ENCODE results near the gene TNNT2. TPM values are rescaled to one million over a fixed set of nuclear protein-coding genes. Genes with fewer than 3 reads are reported as not detected.
A peak's percentile ranks its signal among the peaks of the same experiment; 100 is the strongest.

The TNNT2 gene
- total RNA-seq, 4 donors from 2014 or later: 1.3 to 6.1 (median 1.8) TPM

DNA sequence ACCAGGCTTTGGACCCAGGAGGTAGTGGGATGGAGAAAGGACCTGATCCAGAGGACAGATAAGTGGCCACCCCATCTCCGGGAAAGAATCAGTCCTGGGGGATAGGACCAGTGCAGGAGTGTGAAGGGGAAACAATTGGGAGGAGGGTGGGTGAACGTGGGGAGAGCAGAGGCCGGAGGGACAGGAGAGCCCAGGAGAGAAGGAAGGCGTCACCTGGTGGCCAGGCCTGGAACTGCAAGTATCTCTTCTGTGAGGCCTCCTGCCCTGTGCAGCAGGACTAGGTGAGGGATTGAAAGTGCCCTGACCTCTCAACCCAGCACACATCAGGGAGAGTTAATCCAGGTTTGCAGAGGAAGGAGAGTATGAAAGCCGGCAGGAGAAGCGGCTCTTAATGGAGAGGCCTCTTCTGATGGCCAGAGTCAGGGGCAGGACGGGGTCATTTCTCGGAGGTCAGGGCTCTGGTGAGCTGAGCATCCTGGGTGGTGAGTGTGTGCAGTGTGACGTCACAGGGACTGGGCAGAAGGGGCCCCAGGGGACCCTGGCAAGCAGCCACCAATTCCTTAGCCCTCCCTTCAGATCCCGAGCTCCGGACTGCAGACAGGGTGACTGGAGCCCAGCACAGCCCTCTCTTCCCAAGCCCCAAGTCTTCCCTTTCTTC, 30.8 kb upstream of the TNNT2 start:
- TF ChIP-seq, protein P1, sequence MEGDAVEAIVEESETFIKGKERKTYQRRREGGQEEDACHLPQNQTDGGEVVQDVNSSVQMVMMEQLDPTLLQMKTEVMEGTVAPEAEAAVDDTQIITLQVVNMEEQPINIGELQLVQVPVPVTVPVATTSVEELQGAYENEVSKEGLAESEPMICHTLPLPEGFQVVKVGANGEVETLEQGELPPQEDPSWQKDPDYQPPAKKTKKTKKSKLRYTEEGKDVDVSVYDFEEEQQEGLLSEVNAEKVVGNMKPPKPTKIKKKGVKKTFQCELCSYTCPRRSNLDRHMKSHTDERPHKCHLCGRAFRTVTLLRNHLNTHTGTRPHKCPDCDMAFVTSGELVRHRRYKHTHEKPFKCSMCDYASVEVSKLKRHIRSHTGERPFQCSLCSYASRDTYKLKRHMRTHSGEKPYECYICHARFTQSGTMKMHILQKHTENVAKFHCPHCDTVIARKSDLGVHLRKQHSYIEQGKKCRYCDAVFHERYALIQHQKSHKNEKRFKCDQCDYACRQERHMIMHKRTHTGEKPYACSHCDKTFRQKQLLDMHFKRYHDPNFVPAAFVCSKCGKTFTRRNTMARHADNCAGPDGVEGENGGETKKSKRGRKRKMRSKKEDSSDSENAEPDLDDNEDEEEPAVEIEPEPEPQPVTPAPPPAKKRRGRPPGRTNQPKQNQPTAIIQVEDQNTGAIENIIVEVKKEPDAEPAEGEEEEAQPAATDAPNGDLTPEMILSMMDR (IDR thresholded peaks at IDR 0.05): peak; percentile 65 to 96 (median 94)
- no peak for TF ChIP-seq POLR2A (IDR thresholded peaks at IDR 0.05)
- H3K4me3 ChIP-seq: no peak overlapping the region
- H3K36me3 ChIP-seq: no peaks in the 10 kb centered on the region
- 25 to 33% methylated on average over 9 to 11 of the region's 11 CpGs for WGBS, 2 donors
- DNase-seq: no peak
- H3K9me3 ChIP-seq: no peaks in the 10 kb centered on the region
- H3K27ac ChIP-seq: peak overlapping the region in 3 of 4 donors; percentile 81 to 90 (median 87)
- H3K27me3 ChIP-seq: no peaks in the 10 kb centered on the region
- intact Hi-C loops (cut with DNase I): no loop called here
- peaks cover 19 to 48% (median 22%) of the 10 kb centered on the region in 3 donors for H3K4me1 ChIP-seq

DNA sequence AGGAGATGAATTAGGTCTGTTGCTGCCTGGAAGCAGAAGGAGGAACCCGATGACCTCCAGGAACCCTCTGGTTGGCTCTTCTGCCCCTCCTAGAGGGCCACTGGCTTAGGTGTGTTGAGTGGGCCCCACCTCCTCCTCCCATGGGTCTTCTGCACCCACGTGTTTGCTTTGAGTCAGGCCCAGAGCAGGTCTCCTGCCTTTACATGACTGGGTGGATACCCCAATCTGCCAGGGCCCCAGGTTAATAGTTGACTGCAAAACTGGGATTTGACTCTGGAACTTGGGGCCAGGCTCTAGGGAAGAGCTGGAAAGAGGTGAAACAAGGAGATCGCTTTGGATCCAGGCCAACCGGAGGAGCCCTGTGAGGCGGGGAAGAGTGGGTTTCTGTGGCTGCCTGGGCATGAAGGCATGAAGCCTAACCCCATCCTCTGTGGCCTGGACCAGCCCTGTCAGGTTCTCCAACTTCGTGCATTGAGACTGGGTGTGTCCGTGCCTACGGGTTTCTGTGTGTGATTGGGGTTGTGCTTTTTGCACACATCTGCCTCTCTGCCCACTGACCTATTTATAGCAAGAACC, 29.4 kb upstream of the TNNT2 start:
- WGBS, 2 donors: 41 to 47% methylated on average over 7 to 8 of the region's 8 CpGs
- Histone ChIP-seq H3K4me3 (no peak overlapping the region), H3K4me1 (peaks cover 19 to 48% (median 22%) of the 10 kb centered on the region in 3 donors), H3K27me3 (no peaks in the 10 kb centered on the region), H3K36me3 (no peaks in the 10 kb centered on the region), H3K9me3 (no peaks in the 10 kb centered on the region), H3K27ac (peak overlapping the region; percentile 50 to 90 (median 84))
- TF ChIP-seq, protein P1 (IDR thresholded peaks at IDR 0.05): no peak
- TF ChIP-seq POLR2A (IDR thresholded peaks at IDR 0.05): no peak
- DNase-seq: no peak
- intact Hi-C loops (cut with DNase I): no loop called here

DNA sequence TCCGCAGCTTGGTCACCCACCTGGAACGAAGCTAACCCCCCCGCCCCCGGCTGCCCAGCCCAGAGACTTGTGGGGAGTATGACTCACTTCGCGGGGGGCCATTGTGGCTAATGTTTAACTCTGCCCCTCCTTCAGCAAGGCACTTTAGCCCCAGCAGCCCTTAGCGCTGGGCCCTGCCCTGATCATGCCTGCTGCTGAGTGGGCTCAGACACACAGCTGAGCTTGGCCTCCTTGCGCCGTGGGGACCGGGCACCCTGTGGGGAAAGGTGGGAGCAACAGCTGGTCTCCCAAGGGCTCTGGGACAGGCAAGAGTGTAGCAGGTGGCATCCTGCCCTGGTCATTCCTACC, 28.0 kb upstream of the TNNT2 start:
- intact Hi-C loops (cut with DNase I): no loop called here
- WGBS, 2 donors: 51 to 95% methylated on average over 4 to 6 of the region's 10 CpGs
- Histone ChIP-seq H3K4me3 (no peak overlapping the region), H3K27ac (peak overlapping the region in 2 of 4 donors; percentile 87 to 90), H3K9me3 (no peaks in the 10 kb centered on the region), H3K36me3 (no peaks in the 10 kb centered on the region), H3K4me1 (peaks cover 19 to 57% (median 22%) of the 10 kb centered on the region in 3 donors), H3K27me3 (peaks cover 0 to 5% (median 0%) of the 10 kb centered on the region in 4 donors)
- DNase-seq: no peak
- TF ChIP-seq, protein P1 (IDR thresholded peaks at IDR 0.05): no peak
- TF ChIP-seq POLR2A (IDR thresholded peaks at IDR 0.05): no peak

DNA sequence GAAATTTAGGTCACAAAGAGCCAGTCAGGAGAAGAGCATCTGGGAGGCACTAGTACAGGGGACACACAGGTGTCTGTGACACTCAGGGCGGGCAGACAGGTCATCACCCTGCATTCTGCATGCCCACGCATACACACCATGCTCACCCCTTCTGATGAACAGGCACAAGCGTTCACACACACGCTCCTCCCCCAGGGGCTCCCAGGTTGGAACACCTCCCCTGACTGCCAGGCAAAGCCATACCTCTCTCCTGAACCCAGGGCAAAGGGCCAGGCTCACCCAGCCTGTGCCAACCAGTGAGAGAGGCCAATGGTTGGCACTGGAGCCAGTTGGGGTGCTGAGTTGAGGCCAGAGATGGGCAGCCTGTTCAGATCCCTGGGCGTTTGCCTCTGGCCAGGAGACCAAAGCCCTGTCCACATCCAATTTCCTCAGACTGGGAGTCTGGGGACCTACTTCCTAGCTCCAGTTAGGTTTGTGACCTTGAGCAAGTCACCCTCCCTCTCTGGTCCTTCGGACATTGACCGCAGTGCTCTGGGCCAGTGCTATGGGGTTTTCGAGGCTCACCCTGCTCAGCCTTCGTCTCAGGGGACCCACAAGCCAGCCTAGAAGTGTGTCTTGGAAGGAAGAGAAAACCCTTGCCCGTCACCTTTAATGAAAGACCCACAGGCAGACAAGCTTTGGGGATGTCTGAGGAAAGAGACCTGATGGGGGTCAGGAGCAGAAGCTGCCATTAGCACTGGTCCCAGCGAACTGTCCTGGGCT, 27.4 kb upstream of the TNNT2 start:
- 70 to 80% methylated on average over 2 to 9 of the region's 11 CpGs for WGBS, 2 donors
- Histone ChIP-seq H3K36me3 (no peaks in the 10 kb centered on the region), H3K27me3 (peaks cover 0 to 11% (median 0%) of the 10 kb centered on the region in 4 donors), H3K4me1 (peaks cover 23 to 62% (median 27%) of the 10 kb centered on the region in 3 donors), H3K9me3 (no peaks in the 10 kb centered on the region), H3K27ac (peak overlapping the region in 3 of 4 donors; percentile 31 to 87 (median 42)), H3K4me3 (no peak overlapping the region)
- intact Hi-C loops (cut with DNase I): no loop called here
- TF ChIP-seq, protein P1 (IDR thresholded peaks at IDR 0.05): no peak
- no peak for TF ChIP-seq POLR2A (IDR thresholded peaks at IDR 0.05)
- no peak for DNase-seq

DNA sequence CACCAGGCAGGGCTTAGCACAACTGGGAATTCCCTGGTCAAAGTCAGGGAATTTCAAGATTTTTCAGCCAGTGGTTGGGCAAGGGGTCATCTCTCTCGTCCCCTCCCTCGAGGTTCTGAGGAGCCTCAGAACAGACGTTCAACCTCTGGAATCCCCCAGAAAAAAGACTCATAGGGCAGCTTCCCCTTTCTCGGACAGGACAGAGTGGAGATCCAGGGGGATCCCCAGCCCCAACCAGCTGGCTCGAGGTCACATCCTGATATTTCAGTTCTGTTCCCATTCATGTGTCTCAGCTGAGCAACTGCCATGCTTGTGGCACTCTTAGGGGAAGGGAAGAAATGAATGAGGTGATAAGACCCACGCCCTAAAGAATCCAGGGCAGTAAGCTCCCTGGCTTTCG, 26.6 kb upstream of the TNNT2 start:
- Histone ChIP-seq H3K4me1 (peaks cover 29 to 71% (median 36%) of the 10 kb centered on the region in 3 donors), H3K9me3 (no peaks in the 10 kb centered on the region), H3K4me3 (no peak overlapping the region), H3K27me3 (peaks cover 0 to 20% (median 0%) of the 10 kb centered on the region in 4 donors), H3K36me3 (no peaks in the 10 kb centered on the region), H3K27ac (peak overlapping the region in 3 of 4 donors; percentile 31 to 54 (median 42))
- no peak for DNase-seq
- intact Hi-C loops (cut with DNase I): no loop called here
- 52 to 63% methylated on average over 5 of the region's 7 CpGs for WGBS, 2 donors
- no peak for TF ChIP-seq POLR2A (IDR thresholded peaks at IDR 0.05)
- TF ChIP-seq, protein P1 (IDR thresholded peaks at IDR 0.05): no peak

Data from esophagus squamous epithelium (tissue), 5 donors.